Bronchial epithelial cell (primary cell): ENCODE results near the gene WDFY4. TPM values are rescaled to one million over a fixed set of nuclear protein-coding genes. Genes with fewer than 3 reads are reported as not detected.

ENCODE experiments used
- DNase-seq: peaks from one replicate; pipeline ENCODE4 v3.0.0-alpha.2; 2010; ENCODE audit warnings: low read depth
- FAIRE-seq: peaks from 2 replicates; lab custom pipeline; 2011; peaks lifted over from hg19 to GRCh38; lab: Jason Lieb, UNC
- H3K27me3 ChIP-seq: 2 replicates; pipeline ENCODE4 v1.5.1; 2011; ENCODE audit warnings: low read length; ENCODE audit not compliant: control insufficient read depth, insufficient read depth
- H3K36me3 ChIP-seq: 2 replicates; pipeline ENCODE4 v1.5.1; 2011; ENCODE audit warnings: low read length; ENCODE audit not compliant: control insufficient read depth, insufficient read depth
- H3K4me3 ChIP-seq: 2 replicates; pipeline ENCODE4 v1.5.1; 2011; ENCODE audit warnings: mild to moderate bottlenecking, low read depth, low read length, control low read depth
- total RNA-seq: library from RNA; depleted of rRNA; stranded (reverse); fragments of >200 nt; gene quantifications from 2 replicates; pipeline ENCODE4 v1.2.1, GENCODE V29; 2014
- TF ChIP-seq, protein P1 (sequence below): IDR thresholded peaks from 2 replicates; pipeline ENCODE4 v1.5.1; 2011; ENCODE audit warnings: mild to moderate bottlenecking, moderate library complexity, low read length, control low read depth, inconsistent platforms; ENCODE audit not compliant: insufficient read depth, severe bottlenecking

The WDFY4 gene
- total RNA-seq, 1 donor from 2014 or later, result under 0.01 TPM

- TF ChIP-seq, protein P1, sequence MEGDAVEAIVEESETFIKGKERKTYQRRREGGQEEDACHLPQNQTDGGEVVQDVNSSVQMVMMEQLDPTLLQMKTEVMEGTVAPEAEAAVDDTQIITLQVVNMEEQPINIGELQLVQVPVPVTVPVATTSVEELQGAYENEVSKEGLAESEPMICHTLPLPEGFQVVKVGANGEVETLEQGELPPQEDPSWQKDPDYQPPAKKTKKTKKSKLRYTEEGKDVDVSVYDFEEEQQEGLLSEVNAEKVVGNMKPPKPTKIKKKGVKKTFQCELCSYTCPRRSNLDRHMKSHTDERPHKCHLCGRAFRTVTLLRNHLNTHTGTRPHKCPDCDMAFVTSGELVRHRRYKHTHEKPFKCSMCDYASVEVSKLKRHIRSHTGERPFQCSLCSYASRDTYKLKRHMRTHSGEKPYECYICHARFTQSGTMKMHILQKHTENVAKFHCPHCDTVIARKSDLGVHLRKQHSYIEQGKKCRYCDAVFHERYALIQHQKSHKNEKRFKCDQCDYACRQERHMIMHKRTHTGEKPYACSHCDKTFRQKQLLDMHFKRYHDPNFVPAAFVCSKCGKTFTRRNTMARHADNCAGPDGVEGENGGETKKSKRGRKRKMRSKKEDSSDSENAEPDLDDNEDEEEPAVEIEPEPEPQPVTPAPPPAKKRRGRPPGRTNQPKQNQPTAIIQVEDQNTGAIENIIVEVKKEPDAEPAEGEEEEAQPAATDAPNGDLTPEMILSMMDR, result no peak
- Histone ChIP-seq H3K36me3 (no peaks in the 10 kb centered on the region), H3K27me3 (no peaks in the 10 kb centered on the region), H3K4me3 (no peak overlapping the region)
- no peak for FAIRE-seq
- no peak for DNase-seq
These were observed 14.4 kb downstream of the WDFY4 start for GRCh38 chr10:48699011-48699627.

GRCh38 chr10:48700071-48700470, 15.4 kb downstream of the WDFY4 start:
- DNase-seq (no peak), FAIRE-seq (no peak)
- Histone ChIP-seq H3K4me3 (no peak overlapping the region), H3K27me3 (no peaks in the 10 kb centered on the region), H3K36me3 (no peaks in the 10 kb centered on the region)
- TF ChIP-seq, protein P1, result no peak

DNA sequence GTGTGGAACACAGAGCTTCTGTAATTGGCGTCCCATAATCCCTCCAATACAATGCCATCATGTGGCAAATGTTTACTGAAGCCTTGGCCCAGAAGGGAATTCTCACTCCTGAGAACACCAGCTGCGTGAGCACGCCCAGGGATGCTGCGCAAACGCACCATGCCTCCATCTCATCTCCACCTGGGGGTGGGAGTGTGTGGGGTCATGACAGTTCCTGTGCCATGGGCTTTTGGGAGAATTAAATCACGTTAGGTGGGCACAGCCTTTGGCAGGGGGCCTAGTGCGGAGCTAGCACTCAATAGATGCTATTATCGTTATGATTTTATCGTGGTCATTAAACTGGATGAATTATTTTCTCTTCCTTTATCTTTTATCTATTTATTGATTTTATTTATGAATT, 15.8 kb downstream of the WDFY4 start:
- no peaks in the 10 kb centered on the region for H3K36me3 ChIP-seq
- DNase-seq (no peak), FAIRE-seq (no peak)
- no peaks in the 10 kb centered on the region for H3K27me3 ChIP-seq
- TF ChIP-seq, protein P1, result no peak
- no peak overlapping the region for H3K4me3 ChIP-seq

DNA sequence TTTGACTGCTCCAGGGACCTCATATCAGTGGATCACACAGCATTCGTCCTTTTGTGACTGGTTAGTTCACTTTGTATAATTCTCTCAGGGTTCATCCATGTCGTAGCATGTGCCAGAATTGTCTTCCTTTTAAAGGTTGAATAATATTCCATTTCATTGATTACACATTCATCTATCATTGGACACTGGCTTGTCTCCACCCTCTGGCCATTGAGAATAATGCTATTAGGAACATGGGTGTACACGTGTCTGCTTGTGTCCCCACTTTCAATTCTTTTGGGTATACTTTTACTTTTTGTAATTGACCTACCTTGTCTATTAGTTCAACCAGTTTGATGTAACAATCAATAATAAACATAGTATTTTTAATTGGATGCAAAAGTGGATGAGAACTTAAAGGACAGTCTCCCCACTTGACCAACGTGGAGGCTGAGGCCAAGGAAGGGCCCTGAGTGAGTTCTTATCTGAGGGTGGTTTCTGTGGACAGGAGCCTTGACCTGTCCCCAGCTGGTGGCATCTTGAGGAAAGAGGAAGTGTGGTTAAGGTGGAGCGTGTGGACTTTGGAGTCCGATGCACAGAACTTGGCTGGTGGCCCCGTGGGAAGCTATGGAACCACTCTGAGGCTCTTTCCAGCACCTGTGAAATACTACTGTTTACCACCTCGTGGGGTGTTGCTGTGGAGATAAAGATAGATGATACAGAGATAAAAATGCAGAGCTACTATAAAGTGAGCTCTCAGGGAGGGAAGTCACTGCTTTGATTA, 16.6 kb downstream of the WDFY4 start:
- FAIRE-seq, result no peak
- no peak for DNase-seq
- Histone ChIP-seq H3K36me3 (no peaks in the 10 kb centered on the region), H3K4me3 (no peak overlapping the region), H3K27me3 (no peaks in the 10 kb centered on the region)
- TF ChIP-seq, protein P1, result no peak

GRCh38 chr10:48701941-48702340, 17.3 kb downstream of the WDFY4 start:
- no peak for FAIRE-seq
- TF ChIP-seq, protein P1, result no peak
- H3K27me3 ChIP-seq, result no peaks in the 10 kb centered on the region

More at GRCh38 chr10:48701941-48702340, 17.3 kb downstream of the WDFY4 start:
- Histone ChIP-seq H3K36me3 (no peaks in the 10 kb centered on the region), H3K4me3 (no peak overlapping the region)
- no peak for DNase-seq
